HCT116 (cell line): ENCODE measurements around the gene CIZ1. TPM values are rescaled to one million over a fixed set of nuclear protein-coding genes. Genes with fewer than 3 reads are reported as not detected.

Source experiments
- ATAC-seq: fragments of 200-7000 bp; cut with Tn5 transposase; 2 replicates; pipeline ENCODE4 v1.9.1; 2020; ENCODE audit warnings: mild to moderate bottlenecking, moderate library complexity
- BruUV-seq: library from RNA; stranded (reverse); fragments of 400-500 nt; replicated peaks from 2 replicates; lab custom pipeline; 2021; lab: Mats Ljungman, UMichigan
- CTCF ChIA-PET: fragments of 300-600 bp; sonication (Branson Sonifier 250); formaldehyde crosslinking; loops from one replicate; lab custom pipeline; 2021; ENCODE audit warnings: antibody characterized with exemption; lab: Charles Lee
- POLR2A ChIA-PET: fragments of 300-600, 350-600 bp; sonication (Branson Sonifier 250); formaldehyde crosslinking; loops from one replicate; lab custom pipeline; 2021; ENCODE audit warnings: antibody characterized with exemption; lab: Charles Lee
- RAD21 ChIA-PET, 2 experiments: fragments of 300-600 bp; sonication (Branson Sonifier 250); formaldehyde crosslinking; loops; one replicate each; lab custom pipeline; 2023; ENCODE audit warnings: low total read pairs in 2 of 2; ENCODE audit not compliant: uncharacterized antibody in 2 of 2, unreplicated experiment in 2 of 2, low non-redundant PET in 1 of 2; lab: Charles Lee
- DNase-seq: peaks from one replicate; pipeline ENCODE4 v3.0.0-alpha.2; 2010; ENCODE audit warnings: low read depth, low spot score
- H2AFZ ChIP-seq: fragments of 200-600 bp; shearing (Covaris generic), sonication (generic); 2 replicates; pipeline ENCODE4 v1.6.1; 2017; ENCODE audit warnings: low read depth, mixed run types, mixed read lengths, antibody characterized with exemption, low read length; ENCODE audit not compliant: poor library complexity, severe bottlenecking
- H3K27ac ChIP-seq: 2 replicates; pipeline ENCODE4 v1.5.1; 2012; ENCODE audit warnings: low read depth, low read length
- H3K27me3 ChIP-seq: fragments of 200-600 bp; sonication (generic); 2 replicates; pipeline ENCODE4 v1.6.1; 2016; ENCODE audit warnings: mixed run types, low read length, mixed read lengths; ENCODE audit not compliant: insufficient read depth
- H3K36me3 ChIP-seq, 2 experiments: fragments of 200-500 bp in 1 of 2; fragments of 200-600 bp in 1 of 2; sonication (Bioruptor generic) in 1 of 2; sonication (generic) in 1 of 2; 2 replicates each; pipeline versions ENCODE4 v1.5.1 to v1.6.1; 2014 to 2016; ENCODE audit warnings: low read length in 2 of 2, inconsistent platforms in 1 of 2, mixed read lengths in 1 of 2, mixed run types in 1 of 2; ENCODE audit not compliant: insufficient read depth in 2 of 2, control insufficient read depth in 1 of 2
- H3K4me1 ChIP-seq, 2 experiments: fragments of 200-600 bp in 1 of 2; sonication (generic) in 1 of 2; 2 replicates each; pipeline versions ENCODE4 v1.5.1 to v1.6.1; 2012 to 2017; ENCODE audit warnings: low read length in 2 of 2, inconsistent platforms in 1 of 2, mild to moderate bottlenecking in 1 of 2, mixed read lengths in 1 of 2, mixed run types in 1 of 2, moderate library complexity in 1 of 2; ENCODE audit not compliant: insufficient read depth in 2 of 2, control insufficient read depth in 1 of 2
- H3K4me2 ChIP-seq: fragments of 200-600 bp; sonication (generic); 2 replicates; pipeline ENCODE4 v1.6.1; 2017; ENCODE audit warnings: mixed run types, low read length, mixed read lengths
- H3K4me3 ChIP-seq, 2 experiments: fragments of 200-600 bp in 1 of 2; sonication (generic) in 1 of 2; replicated peaks in 1 of 2; 2 replicates each; pipeline ENCODE4 v1.5.1; 2011 to 2016; ENCODE audit warnings: low read length in 2 of 2, control low read depth in 1 of 2, low read depth in 1 of 2, mild to moderate bottlenecking in 1 of 2, mixed read lengths in 1 of 2, mixed run types in 1 of 2
- H3K79me2 ChIP-seq: fragments of 200-600 bp; sonication (generic); 2 replicates; pipeline ENCODE4 v1.6.1; 2017; ENCODE audit warnings: mild to moderate bottlenecking, mixed run types, low read length, moderate library complexity, mixed read lengths; ENCODE audit not compliant: insufficient read depth
- H3K9ac ChIP-seq: fragments of 200-600 bp; sonication (generic); 2 replicates; pipeline ENCODE4 v1.6.1; 2016; ENCODE audit warnings: low read length, mixed read lengths
- H3K9me2 ChIP-seq: fragments of 200-600 bp; sonication (generic), shearing (Covaris generic); 2 replicates; pipeline ENCODE4 v1.6.1; 2017; ENCODE audit warnings: mixed run types, mild to moderate bottlenecking, moderate library complexity; ENCODE audit not compliant: insufficient read depth
- H3K9me3 ChIP-seq, 2 experiments: fragments of 200-500 bp in 1 of 2; fragments of 200-600 bp in 1 of 2; sonication (Bioruptor generic) in 1 of 2; sonication (generic) in 1 of 2; 2 replicates each; pipeline ENCODE4 v1.6.1; 2014 to 2017; ENCODE audit warnings: low read length in 2 of 2, mixed read lengths in 2 of 2, inconsistent platforms in 1 of 2, low read depth in 1 of 2, mild to moderate bottlenecking in 1 of 2, mixed run types in 1 of 2, moderate library complexity in 1 of 2; ENCODE audit not compliant: control insufficient read depth in 1 of 2, insufficient read depth in 1 of 2
- H4K20me1 ChIP-seq: fragments of 200-600 bp; sonication (generic), shearing (Covaris generic); 2 replicates; pipeline ENCODE4 v1.6.1; 2017; ENCODE audit warnings: mixed run types, mild to moderate bottlenecking, moderate library complexity; ENCODE audit not compliant: insufficient read depth
- CEBPB ChIP-seq: IDR thresholded peaks from 2 replicates; pipeline ENCODE4 v1.6.1; 2012; ENCODE audit warnings: low read depth
- EGR1 ChIP-seq: IDR thresholded peaks from 2 replicates; pipeline ENCODE4 v1.6.1; 2012; ENCODE audit warnings: low read depth
- ELF1 ChIP-seq: IDR thresholded peaks from 2 replicates; pipeline ENCODE4 v1.6.1; 2012; ENCODE audit warnings: low read depth, borderline replicate concordance
- EZH2 ChIP-seq: fragments of 200-600 bp; sonication (generic); IDR thresholded peaks from 2 replicates; pipeline ENCODE4 v1.6.1; 2017; ENCODE audit warnings: antibody characterized with exemption, mixed run types
- EZH2phosphoT487 ChIP-seq: fragments of 200-600 bp; IDR thresholded peaks from 2 replicates; pipeline ENCODE4 v1.6.1; 2018; ENCODE audit warnings: antibody characterized with exemption, borderline replicate concordance
- RAD21 ChIP-seq: IDR thresholded peaks from 2 replicates; pipeline ENCODE4 v1.6.1; 2012; ENCODE audit warnings: low read depth, mild to moderate bottlenecking
- SP1 ChIP-seq: IDR thresholded peaks from 2 replicates; pipeline ENCODE4 v1.6.1; 2012; ENCODE audit warnings: low read depth
- ZFX ChIP-seq: fragments of 450-650 bp; IDR thresholded peaks from 2 replicates; pipeline ENCODE4 v1.6.1; 2017
- intact Hi-C: fragments of 100-400 bp; cut with micrococcal nuclease; formaldehyde crosslinking; loops from 2 replicates; pipeline ENCODE4 v1.10.0; 2022
- total RNA-seq: library from RNA; stranded (reverse); gene quantifications from one replicate; pipeline ENCODE4 v1.2.1, GENCODE V29; 2021; ENCODE audit not compliant: unreplicated experiment
- TF ChIP-seq, protein P1 (sequence below): IDR thresholded peaks from 2 replicates; pipeline ENCODE4 v1.6.1; 2012; ENCODE audit warnings: low read depth

Gene CIZ1
- total RNA-seq, 1 experiment from 2014 or later = 144 TPM

GRCh38 chr9:128166169-128166568 is 25.2 kb downstream of the CIZ1 start:
- TSS peak; percentile 34 for BruUV-seq
- Histone ChIP-seq H2AFZ (no peak overlapping the region), H3K36me3 (peaks cover 20 to 25% of the 10 kb centered on the region in 2 experiments; a peak in 3 of 4 replicates), H3K4me2 (no peak overlapping the region), H3K4me3 (no peak overlapping the region), H3K27me3 (no peaks in the 10 kb centered on the region), H3K79me2 (peaks cover 3% of the 10 kb centered on the region), H3K9me2 (no peaks in the 10 kb centered on the region), H3K4me1 (peaks cover 0 to 3% of the 10 kb centered on the region in 2 experiments; a peak in 2 of 4 replicates), H3K9me3 (no peaks in the 10 kb centered on the region), H3K9ac (no peak overlapping the region), H3K27ac (no peak overlapping the region), H4K20me1 (no peaks in the 10 kb centered on the region)
- DNase-seq (no peak), ATAC-seq (no peak)
- ChIA-PET RAD21 (no interaction called here), CTCF (interaction anchor here (1.2 kb wide), 1 partner anchor 24 kb away, joined by 3 read pairs; no protein-coding TSS in a partner anchor), POLR2A (no interaction called here)
- TF ChIP-seq ZFX (no peak), EZH2 (no peak), EGR1 (no peak), CEBPB (no peak), SP1 (no peak), EZH2phosphoT487 (no peak), ELF1 (no peak), RAD21 (no peak)
- TF ChIP-seq, protein P1, sequence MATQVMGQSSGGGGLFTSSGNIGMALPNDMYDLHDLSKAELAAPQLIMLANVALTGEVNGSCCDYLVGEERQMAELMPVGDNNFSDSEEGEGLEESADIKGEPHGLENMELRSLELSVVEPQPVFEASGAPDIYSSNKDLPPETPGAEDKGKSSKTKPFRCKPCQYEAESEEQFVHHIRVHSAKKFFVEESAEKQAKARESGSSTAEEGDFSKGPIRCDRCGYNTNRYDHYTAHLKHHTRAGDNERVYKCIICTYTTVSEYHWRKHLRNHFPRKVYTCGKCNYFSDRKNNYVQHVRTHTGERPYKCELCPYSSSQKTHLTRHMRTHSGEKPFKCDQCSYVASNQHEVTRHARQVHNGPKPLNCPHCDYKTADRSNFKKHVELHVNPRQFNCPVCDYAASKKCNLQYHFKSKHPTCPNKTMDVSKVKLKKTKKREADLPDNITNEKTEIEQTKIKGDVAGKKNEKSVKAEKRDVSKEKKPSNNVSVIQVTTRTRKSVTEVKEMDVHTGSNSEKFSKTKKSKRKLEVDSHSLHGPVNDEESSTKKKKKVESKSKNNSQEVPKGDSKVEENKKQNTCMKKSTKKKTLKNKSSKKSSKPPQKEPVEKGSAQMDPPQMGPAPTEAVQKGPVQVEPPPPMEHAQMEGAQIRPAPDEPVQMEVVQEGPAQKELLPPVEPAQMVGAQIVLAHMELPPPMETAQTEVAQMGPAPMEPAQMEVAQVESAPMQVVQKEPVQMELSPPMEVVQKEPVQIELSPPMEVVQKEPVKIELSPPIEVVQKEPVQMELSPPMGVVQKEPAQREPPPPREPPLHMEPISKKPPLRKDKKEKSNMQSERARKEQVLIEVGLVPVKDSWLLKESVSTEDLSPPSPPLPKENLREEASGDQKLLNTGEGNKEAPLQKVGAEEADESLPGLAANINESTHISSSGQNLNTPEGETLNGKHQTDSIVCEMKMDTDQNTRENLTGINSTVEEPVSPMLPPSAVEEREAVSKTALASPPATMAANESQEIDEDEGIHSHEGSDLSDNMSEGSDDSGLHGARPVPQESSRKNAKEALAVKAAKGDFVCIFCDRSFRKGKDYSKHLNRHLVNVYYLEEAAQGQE = no peak
- intact Hi-C loops = no loop called here
